Measurements from ENCODE around the gene ACACB.

The ACACB gene

GRCh38 chr12:109277255-109277898 is 161.0 kb downstream of the ACACB start:
- in situ Hi-C loops (cut with MboI; ENCODE audit: low pct_unique_long_range_greater_than_20kb, low sequenced_read_pairs, unreplicated experiment): no loop called here
- DNase-seq (ENCODE audit: low spot score): no peak
- TF ChIP-seq, protein P1, sequence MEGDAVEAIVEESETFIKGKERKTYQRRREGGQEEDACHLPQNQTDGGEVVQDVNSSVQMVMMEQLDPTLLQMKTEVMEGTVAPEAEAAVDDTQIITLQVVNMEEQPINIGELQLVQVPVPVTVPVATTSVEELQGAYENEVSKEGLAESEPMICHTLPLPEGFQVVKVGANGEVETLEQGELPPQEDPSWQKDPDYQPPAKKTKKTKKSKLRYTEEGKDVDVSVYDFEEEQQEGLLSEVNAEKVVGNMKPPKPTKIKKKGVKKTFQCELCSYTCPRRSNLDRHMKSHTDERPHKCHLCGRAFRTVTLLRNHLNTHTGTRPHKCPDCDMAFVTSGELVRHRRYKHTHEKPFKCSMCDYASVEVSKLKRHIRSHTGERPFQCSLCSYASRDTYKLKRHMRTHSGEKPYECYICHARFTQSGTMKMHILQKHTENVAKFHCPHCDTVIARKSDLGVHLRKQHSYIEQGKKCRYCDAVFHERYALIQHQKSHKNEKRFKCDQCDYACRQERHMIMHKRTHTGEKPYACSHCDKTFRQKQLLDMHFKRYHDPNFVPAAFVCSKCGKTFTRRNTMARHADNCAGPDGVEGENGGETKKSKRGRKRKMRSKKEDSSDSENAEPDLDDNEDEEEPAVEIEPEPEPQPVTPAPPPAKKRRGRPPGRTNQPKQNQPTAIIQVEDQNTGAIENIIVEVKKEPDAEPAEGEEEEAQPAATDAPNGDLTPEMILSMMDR (IDR thresholded peaks at IDR 0.05; ENCODE audit: extremely low read depth, insufficient read depth, missing control alignments): no peak

GRCh38 chr12:109277899-109278762 is 161.7 kb downstream of the ACACB start:
- no peak for DNase-seq (ENCODE audit: low spot score)
- in situ Hi-C loops (cut with MboI; ENCODE audit: low pct_unique_long_range_greater_than_20kb, low sequenced_read_pairs, unreplicated experiment): no loop called here
- TF ChIP-seq, protein P1 (IDR thresholded peaks at IDR 0.05; ENCODE audit: extremely low read depth, insufficient read depth, missing control alignments): no peak

- in situ Hi-C loops (cut with MboI; ENCODE audit: low pct_unique_long_range_greater_than_20kb, low sequenced_read_pairs, unreplicated experiment): no loop called here
- no peak for DNase-seq (ENCODE audit: low spot score)
- TF ChIP-seq, protein P1 (IDR thresholded peaks at IDR 0.05; ENCODE audit: extremely low read depth, insufficient read depth, missing control alignments): no peak
Measured at GRCh38 chr12:109278912-109279311, 162.5 kb downstream of the ACACB start.

- TF ChIP-seq, protein P1 (IDR thresholded peaks at IDR 0.05; ENCODE audit: extremely low read depth, insufficient read depth, missing control alignments): no peak
- in situ Hi-C loops (cut with MboI; ENCODE audit: low pct_unique_long_range_greater_than_20kb, low sequenced_read_pairs, unreplicated experiment): no loop called here
Measured at GRCh38 chr12:109279525-109279924, 163.1 kb downstream of the ACACB start.

GRCh38 chr12:109281452-109281851 is 165.1 kb downstream of the ACACB start:
- TF ChIP-seq, protein P1 (IDR thresholded peaks at IDR 0.05; ENCODE audit: extremely low read depth, insufficient read depth, missing control alignments): no peak
- DNase-seq (ENCODE audit: low spot score): no peak
- in situ Hi-C loops (cut with MboI; ENCODE audit: low pct_unique_long_range_greater_than_20kb, low sequenced_read_pairs, unreplicated experiment): no loop called here

More at GRCh38 chr12:109279525-109279924, 163.1 kb downstream of the ACACB start:
- no peak for DNase-seq (ENCODE audit: low spot score)

DNA sequence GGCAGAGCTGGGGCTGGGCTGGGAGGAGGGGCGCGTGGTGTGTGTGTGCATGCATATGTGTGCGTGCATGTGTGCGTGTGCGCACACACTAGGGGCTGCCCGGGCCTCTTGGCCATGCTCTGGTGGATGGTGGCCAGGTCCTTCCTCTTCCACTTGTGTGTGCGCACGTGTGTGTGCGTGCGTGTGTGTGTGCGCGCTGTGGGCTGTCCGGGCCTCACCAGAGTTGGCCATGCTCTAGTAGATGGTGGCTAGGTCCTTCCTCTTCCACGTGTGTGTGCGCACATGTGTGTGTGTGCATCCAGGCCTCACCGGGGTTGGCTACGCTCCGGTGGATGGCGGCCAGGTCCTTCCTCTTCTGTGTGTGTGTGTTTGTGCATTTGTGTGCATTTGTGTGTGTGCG is 168.0 kb downstream of the ACACB start:
- TF ChIP-seq, protein P1 (IDR thresholded peaks at IDR 0.05; ENCODE audit: extremely low read depth, insufficient read depth, missing control alignments): no peak
- in situ Hi-C loops (cut with MboI; ENCODE audit: low pct_unique_long_range_greater_than_20kb, low sequenced_read_pairs, unreplicated experiment): no loop called here
- no peak for DNase-seq (ENCODE audit: low spot score)

Data from GM13977 (cell line).